T-helper 2 cell treated with Interferon-gamma antibody and Interleukin-4, amounts not matched to agents 5 μg/mL and 100 μg/mL, for 36 hours (primary cell): ENCODE results near the gene TIMM23B.
"Not testable (repeated sequence)": the region's sequence is repeated elsewhere in the genome, so short reads cannot be mapped to it uniquely, and the experiment has no call there.

ENCODE experiments used
- DNase-seq: peaks from one replicate; pipeline ENCODE4 v3.0.0; 2021; ENCODE audit warnings: low spot score
- H3K27ac Mint-ChIP-seq: one replicate; pipeline ENCODE4 v1.8.0; 2021; ENCODE audit warnings: mild to moderate bottlenecking, mixed read lengths
- H3K27me3 Mint-ChIP-seq: one replicate; pipeline ENCODE4 v1.8.0; 2021; ENCODE audit warnings: low read depth, mixed read lengths
- H3K36me3 Mint-ChIP-seq: one replicate; pipeline ENCODE4 v1.8.0; 2021; ENCODE audit warnings: low read depth, mixed read lengths
- H3K4me1 Mint-ChIP-seq: one replicate; pipeline ENCODE4 v1.8.0; 2021; ENCODE audit warnings: low read depth, mixed read lengths
- H3K4me3 Mint-ChIP-seq: one replicate; pipeline ENCODE4 v1.8.0; 2022; ENCODE audit warnings: mild to moderate bottlenecking, moderate library complexity, mixed read lengths
- H3K9me3 Mint-ChIP-seq: one replicate; pipeline ENCODE4 v1.8.0; 2021; ENCODE audit warnings: mixed read lengths

Gene TIMM23B, protein sequence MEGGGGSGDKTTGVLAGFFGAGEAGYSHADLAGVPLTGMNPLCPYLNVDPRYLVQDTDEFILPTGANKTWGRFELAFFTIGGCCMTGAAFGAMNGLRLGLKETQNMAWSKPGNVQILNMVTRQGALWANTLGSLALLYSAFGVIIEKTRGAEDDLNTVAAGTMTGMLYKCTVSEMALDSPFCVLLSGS

DNA sequence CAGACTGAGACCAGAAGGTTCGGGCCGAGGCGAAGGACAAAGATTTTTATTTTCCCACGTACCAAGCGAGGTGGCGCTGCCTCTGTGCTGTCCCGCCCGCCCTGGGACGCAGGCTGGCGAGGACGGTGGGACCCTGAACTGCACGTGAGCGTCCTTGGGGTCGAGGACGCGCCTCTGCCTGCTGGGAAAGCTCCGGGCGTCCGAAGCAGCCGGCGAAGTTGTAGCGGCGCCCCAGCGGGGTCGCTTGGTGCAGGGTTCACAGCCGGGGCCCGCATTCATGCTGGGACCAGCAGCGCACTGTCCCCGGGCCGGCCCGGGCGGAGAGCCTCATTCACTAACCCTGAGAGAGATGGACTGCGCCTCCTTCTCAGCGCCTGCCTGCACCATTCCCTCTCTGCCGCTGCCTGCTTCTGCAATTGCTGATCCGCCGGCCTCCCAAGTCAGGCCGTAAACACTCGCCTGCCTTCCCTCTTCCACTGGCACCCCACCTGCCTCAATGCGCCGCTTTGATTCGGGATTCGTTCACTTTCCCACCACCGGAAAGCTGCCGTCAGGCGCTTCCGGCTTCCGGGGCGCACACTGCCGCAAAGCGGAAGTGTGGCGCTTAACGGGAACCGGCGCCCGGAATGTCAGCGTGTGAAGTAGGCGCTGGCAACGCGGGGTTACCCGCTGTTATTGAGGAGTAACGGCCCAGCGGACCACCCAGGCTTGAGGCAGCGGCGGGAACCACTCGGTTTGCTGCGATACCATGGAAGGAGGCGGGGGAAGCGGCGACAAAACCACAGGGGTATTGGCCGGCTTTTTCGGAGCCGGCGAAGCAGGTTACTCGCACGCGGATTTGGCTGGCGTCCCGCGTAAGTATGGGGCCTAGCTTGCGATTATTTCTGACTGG is at the start of gene TIMM23B, which contains the start of gene PARG:
TSS of gene TIMM23B (plus strand) at position 607 of the 892 bp plus-strand sequence. CDS start at position 749, 142 bp downstream.
TSS of gene PARG (minus strand) at position 581 of the 892 bp plus-strand sequence. CDS start at position 279, 302 bp downstream.
- peak; percentile 84 for DNase-seq
- H3K27me3 Mint-ChIP-seq, H3K9me3 Mint-ChIP-seq: not testable (repeated sequence)
- Mint-ChIP-seq H3K4me1 (peaks cover 20% of the 10 kb centered on the region), H3K27ac (peak within 1 kb of the TSS; percentile 87), H3K4me3 (peak within 1 kb of the TSS; percentile 100), H3K36me3 (peaks cover 13% of the 10 kb centered on the region)

DNA sequence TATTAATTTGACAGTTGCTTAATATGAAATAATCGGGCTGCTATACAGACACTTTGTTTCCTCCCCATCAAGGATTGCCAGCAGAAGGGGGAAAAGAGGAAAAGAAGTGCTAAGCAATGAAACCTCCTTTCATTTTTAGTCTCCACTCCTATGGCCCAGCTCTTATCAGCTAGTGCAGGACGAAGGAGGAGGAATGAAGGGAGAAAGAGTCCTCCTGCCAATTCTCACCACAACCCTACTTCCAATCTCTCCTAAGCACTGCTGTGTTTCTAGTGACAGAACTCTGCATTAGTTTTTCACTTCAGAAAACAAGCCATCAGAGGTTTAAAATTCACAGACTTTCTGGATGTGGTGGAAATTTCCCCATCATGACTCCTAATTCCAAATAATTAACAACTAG is 41.9 kb upstream of the TIMM23B start:
- not testable (repeated sequence) for DNase-seq, H3K4me3 Mint-ChIP-seq, H3K36me3 Mint-ChIP-seq, H3K27ac Mint-ChIP-seq, H3K27me3 Mint-ChIP-seq, H3K4me1 Mint-ChIP-seq, H3K9me3 Mint-ChIP-seq

DNA sequence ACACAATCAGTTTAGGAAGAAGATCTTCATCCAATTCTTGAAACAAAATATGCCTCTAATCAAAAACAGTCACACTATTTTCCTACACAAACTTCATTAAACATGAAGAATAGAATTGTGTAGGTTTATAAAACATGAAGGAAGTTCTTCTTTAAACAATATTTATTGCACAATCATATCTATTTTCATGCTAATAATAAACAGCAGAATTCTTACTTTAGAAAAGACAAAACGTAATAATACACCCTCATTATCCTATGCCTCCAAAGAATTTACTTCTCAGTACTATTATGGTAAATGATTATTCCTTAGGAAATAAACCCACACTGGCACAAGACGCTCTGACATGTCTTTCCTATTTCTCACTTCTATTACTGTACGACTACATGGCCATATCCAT is 41.4 kb upstream of the TIMM23B start:
- not testable (repeated sequence) for H3K4me1 Mint-ChIP-seq

DNA sequence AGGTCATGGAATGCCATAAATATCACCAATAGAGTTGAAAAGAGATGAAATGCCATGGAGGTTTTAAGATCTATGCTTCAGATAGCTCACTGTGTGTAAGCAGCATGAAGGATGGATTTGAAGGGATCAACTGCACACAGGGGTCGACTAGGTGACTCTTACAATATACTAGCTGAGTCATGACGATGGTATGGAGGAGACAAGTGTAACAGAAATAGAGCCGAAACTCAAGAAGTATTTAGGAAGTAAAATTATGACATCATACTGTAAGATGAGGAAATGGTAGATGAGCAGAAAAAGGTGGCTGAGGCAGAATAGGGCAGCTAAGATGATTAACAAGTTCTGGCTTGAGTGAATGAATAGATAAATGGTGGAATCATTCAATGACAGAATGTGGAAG is 38.0 kb upstream of the TIMM23B start:
- H3K27me3 Mint-ChIP-seq, H3K9me3 Mint-ChIP-seq, H3K27ac Mint-ChIP-seq, H3K4me3 Mint-ChIP-seq, DNase-seq, H3K4me1 Mint-ChIP-seq, H3K36me3 Mint-ChIP-seq: not testable (repeated sequence)

More for the DNA sequence above, 41.4 kb upstream of the TIMM23B start:
- H3K27me3 Mint-ChIP-seq, DNase-seq, H3K27ac Mint-ChIP-seq, H3K36me3 Mint-ChIP-seq, H3K9me3 Mint-ChIP-seq, H3K4me3 Mint-ChIP-seq: not testable (repeated sequence)

DNA sequence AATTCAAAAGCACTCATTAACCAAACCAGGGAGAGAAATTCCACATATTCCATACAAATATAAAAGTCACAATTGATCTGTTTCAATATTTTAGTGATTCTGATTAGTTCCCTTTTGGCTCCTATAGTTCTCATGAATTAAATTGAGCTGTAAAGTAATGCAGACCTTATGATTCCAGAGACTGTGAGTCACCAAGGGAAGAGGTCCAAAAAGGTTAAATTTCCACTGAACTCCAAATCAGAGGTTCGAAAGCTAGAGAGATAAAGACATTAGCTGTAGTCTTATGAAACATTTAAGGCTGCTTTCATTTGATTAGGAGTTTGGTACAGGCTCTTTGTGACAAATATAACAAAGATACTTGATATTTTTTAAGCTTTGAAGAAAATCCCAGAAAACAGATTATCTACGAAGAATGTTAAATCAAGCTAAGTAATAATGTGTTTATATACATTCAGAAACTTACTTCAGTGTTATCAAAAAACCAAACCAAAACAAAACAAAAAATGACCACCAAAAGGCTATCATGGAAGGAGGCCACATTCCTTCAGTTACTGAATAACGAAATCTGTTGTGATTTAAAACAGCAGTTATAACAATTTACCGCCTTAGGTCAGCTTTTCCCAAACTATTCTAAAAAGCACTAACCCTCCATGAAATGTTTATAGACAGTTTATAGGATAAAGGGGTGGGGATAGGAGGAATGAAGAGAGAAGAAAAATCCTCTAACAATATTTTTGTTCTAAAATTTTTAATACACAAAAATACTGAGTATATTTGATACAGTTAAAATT is 33.4 kb upstream of the TIMM23B start:
- DNase-seq, H3K27me3 Mint-ChIP-seq, H3K36me3 Mint-ChIP-seq, H3K9me3 Mint-ChIP-seq, H3K4me3 Mint-ChIP-seq, H3K4me1 Mint-ChIP-seq, H3K27ac Mint-ChIP-seq: not testable (repeated sequence)

DNA sequence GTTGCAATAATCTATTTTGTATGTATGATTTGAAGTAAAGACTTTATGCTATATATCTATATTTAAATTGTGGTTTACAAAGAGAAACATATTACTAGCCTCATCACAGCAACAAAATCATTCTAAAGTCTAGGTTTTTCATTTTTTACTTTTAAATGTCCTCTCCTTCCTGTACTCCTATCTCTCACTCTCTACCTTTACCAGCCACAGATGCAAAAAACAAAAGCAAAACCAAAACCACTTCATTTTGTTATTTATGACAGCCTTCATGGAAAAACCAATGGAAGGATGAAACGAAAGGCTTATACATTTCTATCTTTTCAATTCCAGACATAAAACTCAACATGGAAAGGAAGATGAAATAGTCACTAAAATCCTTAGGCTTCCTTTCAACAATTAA is 31.6 kb upstream of the TIMM23B start:
- H3K36me3 Mint-ChIP-seq, H3K27ac Mint-ChIP-seq, H3K4me3 Mint-ChIP-seq, H3K27me3 Mint-ChIP-seq, H3K9me3 Mint-ChIP-seq, H3K4me1 Mint-ChIP-seq, DNase-seq: not testable (repeated sequence)

DNA sequence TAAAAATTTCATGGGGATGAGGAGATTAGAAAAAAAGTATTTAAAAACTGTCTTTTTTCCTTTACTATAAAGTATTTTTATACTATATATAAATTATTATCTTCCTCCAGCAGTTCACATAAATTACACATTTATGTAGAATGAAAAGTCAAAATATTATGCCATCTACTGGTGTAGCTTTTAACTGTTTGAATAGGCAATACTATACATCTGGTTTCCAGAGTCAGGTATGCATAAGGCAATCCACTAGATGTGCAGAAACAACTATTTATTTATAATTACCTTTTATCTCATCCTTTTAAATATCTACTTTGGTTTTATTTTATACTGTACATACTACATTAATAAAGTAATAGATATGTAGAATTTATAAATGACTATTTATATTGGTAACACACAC is 25.4 kb upstream of the TIMM23B start:
- not testable (repeated sequence) for H3K27ac Mint-ChIP-seq, H3K4me3 Mint-ChIP-seq, H3K27me3 Mint-ChIP-seq, H3K9me3 Mint-ChIP-seq, H3K4me1 Mint-ChIP-seq, H3K36me3 Mint-ChIP-seq, DNase-seq

DNA sequence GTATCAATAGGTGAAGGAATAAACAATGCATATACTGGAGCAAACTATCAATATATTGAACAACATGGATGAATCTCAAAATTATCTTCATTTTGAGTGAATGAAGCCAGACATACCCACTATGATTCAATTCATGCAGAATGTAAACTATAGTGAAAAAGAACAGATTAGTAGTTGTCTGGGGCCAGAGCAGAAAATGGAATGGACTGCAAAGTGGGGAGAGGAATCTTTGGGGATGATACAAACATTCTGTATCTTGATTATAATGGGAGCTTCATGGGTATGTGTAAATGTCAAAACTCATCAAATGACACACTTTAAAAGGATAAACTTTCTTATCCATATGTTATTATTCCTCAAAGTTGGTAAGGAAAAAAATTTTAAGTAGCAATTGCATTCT is 23.9 kb upstream of the TIMM23B start:
- DNase-seq, H3K4me1 Mint-ChIP-seq, H3K9me3 Mint-ChIP-seq, H3K4me3 Mint-ChIP-seq, H3K27ac Mint-ChIP-seq, H3K36me3 Mint-ChIP-seq, H3K27me3 Mint-ChIP-seq: not testable (repeated sequence)

DNA sequence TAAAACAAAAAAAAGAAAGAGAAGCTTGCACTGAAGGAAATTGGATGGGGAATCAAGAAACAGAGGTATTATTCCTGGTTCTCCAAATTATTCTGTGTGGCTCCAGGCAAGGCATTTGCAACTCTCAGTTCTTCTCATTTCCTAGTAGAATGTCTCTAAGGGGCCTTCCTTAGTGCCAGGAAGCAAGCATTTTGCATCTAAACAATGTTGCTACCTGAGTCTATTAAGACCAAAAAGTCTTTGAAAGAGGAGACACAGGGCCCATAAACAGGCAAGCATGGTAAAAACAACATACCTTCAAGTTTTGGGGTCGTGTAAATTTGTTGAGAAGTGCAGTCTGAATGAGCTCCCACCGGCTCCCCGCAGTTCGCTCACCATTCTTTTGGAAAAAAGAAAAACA is 19.8 kb upstream of the TIMM23B start:
- H3K9me3 Mint-ChIP-seq, DNase-seq, H3K27ac Mint-ChIP-seq, H3K27me3 Mint-ChIP-seq, H3K4me3 Mint-ChIP-seq, H3K4me1 Mint-ChIP-seq, H3K36me3 Mint-ChIP-seq: not testable (repeated sequence)

DNA sequence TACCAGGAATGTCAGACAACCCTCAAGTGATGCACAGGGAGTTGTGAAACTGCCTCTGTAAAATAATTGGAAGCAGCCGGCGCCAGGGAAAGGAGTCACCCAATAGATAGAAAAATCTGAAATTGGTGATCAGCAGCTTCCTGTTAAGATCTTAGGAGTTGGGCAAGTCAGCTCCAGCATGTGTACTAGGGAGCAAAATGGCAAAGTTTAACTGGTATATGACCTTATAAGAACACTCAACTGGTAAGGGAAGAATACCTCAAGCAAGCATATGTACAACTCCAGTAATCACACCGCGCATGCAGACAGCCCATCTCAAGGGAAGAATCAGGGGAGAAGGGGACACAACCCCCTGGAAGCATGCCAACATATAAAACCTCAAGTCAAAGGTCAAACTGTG is 18.3 kb upstream of the TIMM23B start:
- not testable (repeated sequence) for H3K27ac Mint-ChIP-seq, H3K9me3 Mint-ChIP-seq

DNA sequence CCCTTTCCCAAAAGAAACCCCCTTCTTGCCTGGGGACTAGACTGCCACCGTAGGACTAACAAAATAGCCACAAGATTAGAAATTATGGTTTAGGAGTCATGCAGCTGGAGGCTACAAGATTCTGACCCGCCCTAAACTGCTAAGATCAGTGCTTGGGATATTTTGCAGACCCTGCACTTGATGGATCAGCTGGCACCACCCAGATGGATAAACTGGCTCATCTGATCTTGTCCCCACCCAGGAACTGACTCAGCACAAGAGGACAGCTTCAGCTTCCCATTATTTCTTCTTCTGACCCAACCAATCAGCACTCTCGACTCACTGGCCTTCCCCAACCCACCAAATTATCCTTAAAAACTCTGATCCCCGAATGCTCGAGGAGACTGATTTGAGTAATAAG is 10.6 kb upstream of the TIMM23B start:
- not testable (repeated sequence) for H3K4me3 Mint-ChIP-seq, H3K36me3 Mint-ChIP-seq, H3K27me3 Mint-ChIP-seq, H3K4me1 Mint-ChIP-seq, H3K9me3 Mint-ChIP-seq, H3K27ac Mint-ChIP-seq, DNase-seq

More for the DNA sequence above, 18.3 kb upstream of the TIMM23B start:
- not testable (repeated sequence) for DNase-seq, H3K36me3 Mint-ChIP-seq, H3K4me3 Mint-ChIP-seq, H3K4me1 Mint-ChIP-seq, H3K27me3 Mint-ChIP-seq

DNA sequence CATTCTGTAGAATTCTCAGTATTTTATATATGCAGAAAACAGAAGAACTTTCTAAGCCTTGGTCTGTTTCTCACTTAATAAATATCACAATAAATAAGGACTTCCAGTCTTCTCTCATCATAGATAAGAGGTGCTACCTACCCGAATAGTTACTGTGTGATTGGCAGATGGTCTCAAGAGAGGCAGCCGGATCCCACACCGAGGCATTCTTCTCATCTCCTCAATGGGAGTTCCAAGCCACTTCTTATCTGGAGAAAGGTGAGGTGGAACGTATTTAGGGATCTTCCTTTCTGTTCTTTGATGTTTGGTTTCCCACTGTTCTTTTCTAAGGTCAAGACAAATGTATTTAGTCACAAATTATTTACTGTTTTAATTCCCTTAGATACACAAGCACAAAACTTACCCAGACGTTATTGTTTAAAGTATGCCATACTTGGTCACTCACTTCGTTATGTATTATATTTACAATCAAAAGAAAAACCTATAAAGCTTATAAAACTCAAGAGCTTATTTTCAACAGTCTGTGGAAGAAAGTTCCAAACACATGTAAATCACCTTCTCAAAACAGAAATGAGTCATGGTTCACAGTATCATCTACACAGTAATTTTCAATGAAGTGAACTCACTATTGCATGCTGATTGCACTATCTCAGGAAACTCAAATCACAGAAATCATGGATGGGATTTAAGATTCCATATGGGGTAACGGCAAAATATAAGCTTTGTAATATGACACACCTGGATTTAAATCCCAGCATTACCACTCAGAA is 9.7 kb upstream of the TIMM23B start:
- not testable (repeated sequence) for H3K4me1 Mint-ChIP-seq, H3K36me3 Mint-ChIP-seq, H3K9me3 Mint-ChIP-seq, H3K4me3 Mint-ChIP-seq, H3K27me3 Mint-ChIP-seq, H3K27ac Mint-ChIP-seq, DNase-seq

DNA sequence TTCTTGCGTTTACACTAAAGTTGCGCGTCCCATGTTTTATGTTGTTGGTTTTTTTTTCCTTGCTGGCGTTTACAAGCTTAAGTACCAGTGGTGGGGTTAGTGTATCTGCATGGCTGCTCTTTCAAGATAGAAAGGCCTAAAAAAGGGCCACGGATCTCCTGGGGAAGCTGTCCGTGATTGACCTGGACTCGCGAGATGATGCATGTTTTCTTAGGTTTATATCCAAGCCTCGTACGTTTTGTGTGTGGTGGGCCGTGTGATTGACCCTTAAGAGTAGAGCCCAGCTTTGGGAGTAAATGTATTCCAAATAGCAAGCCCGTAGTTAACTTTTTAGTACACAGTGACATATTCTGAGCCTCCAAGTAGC is 469 bp downstream of the TIMM23B start:
- H3K4me3 Mint-ChIP-seq: peak overlapping the region; percentile 100
- peaks cover 20% of the 10 kb centered on the region for H3K4me1 Mint-ChIP-seq
- not testable (repeated sequence) for DNase-seq, H3K9me3 Mint-ChIP-seq, H3K27me3 Mint-ChIP-seq
- H3K36me3 Mint-ChIP-seq: peaks cover 16% of the 10 kb centered on the region
- peak overlapping the region; percentile 87 for H3K27ac Mint-ChIP-seq
